Middle frontal gyrus (tissue), 1 donor: ENCODE measurements around the gene CHAC1.
"Not testable (repeated sequence)": the region's sequence is repeated elsewhere in the genome, so short reads cannot be mapped to it uniquely, and the experiment has no call there.

Experiments
- DNase-seq: peaks from one replicate; pipeline ENCODE4 v3.0.0-alpha.2; 2015; ENCODE audit warnings: low spot score; ENCODE audit errors: extremely low spot score

The CHAC1 gene

DNA sequence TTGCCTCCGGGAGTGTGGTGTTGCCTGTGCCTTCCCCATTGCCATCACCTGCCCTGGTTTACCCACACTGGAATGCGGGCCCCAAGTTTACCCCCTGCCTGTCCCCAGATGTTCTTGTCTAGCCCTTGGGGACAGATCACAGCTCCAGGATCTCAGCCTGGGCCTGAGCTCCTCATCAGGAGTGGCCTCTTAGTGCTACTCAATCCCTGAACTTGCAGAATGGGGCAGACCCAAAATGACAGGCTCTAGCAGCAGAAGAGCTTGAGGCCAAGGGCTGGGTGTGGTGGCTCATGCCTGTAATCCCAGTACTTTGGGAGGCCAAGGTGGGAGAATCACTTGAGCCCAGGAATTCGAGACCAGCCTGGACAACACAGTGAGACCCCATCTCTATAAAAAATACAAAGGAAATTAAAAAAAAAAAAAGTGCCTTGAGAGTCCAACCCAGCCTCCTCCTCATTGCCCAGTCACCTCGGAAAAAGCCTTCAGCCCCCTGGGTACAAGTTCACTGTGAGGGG is 3.8 kb downstream of the CHAC1 start:
- DNase-seq: no peak

DNA sequence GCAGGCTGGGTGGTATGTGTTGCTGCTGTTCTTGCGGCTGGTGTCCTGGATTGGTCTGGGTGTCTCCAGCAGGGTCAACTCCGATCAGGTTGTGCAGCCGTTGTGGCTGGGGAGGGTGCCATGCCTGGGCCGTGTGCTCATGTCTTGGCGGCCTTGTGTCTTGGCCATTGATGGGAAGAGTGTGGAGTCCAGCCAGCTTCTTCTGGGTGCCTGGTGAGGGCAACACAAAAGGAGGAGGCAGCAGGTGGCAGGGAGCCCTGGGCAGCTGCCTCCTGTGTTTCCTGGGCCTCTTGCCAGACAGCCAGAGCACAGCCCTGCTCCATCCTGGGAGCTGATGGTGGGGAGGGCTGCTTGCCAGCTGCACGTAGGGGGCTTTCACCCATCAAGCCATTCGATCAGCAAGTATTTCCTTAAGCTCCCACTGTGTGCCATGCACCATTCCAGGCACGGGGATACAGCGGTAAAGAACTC is 4.3 kb downstream of the CHAC1 start:
- DNase-seq: no peak

DNA sequence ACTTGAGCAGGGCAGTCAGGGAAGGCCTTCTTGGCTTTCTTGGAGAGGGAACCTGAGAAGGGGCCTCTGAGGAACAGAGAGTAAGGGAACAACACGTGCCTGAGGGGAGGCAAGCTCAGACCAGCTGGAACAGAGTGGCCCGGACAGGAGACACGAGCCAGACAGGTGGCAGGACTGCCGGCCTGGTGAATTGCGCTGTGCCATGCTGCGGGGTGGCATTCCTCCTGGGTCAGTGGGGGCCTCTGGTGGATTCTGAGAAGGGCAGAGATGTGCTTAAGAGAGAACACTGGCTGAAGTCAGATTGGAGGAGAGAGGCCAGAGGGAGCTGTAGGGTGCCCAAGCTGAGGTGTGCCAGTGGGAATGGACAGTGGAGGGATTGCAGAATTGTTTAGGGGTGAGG is 4.9 kb downstream of the CHAC1 start:
- DNase-seq: no peak

DNA sequence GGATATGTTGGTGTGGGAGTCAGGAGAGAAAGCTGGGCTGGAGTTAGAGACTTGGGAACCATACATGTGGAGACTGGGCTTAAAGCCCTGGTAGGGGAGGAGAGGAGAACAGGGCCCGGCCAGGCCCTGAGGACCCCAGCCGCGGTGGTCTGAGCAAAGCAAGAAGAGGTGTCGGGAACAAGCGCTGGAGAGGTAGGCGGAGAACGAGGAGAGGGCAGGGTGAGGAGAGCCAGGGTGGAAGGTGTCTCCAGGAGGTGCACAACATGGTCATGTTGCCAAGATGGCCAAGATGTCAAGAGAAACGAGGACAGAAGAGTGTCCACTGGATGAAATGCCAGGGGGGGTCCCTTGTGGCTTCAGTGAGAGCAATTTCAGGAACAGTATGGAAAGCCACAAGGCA is 5.5 kb downstream of the CHAC1 start:
- DNase-seq: no peak

DNA sequence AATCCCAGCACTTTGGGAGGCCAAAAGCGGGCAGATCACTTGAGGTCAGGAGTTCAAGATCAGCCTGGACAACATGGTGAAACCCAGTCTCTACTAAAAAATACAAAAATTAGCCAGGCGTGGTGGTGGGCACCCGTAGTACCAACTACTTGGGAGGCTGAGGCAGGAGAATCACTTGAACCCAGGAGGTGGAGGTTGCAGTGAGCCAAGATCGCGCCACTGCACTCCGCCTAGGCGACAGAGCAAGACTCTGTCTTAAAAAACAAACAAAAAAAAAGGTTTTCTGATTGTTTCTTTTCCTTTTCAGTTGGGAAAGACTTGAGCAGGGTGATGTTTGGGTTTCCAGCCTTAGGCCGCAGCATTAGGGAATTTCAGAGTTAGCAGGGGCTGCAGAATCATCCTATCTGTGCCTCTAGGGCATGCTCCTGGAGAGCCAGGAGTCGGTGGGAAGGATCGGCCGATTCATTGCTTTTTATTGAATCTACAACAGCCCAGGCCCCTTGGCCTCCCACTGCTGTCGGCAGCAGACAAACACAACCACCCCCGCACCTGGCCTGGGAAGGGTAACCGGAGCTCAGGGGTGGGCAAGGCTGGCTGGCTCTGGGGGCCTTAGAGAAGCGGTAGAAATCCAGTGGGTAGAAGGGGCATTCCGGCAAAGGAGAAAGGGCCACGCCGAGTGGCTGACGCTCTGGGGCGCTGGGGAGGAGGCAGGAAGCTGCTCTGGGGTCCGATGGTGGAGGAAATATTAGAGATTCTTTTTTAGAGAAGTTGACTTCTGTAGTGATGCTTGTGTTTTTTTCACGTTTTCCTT is 6.3 kb downstream of the CHAC1 start:
- DNase-seq: no peak

DNA sequence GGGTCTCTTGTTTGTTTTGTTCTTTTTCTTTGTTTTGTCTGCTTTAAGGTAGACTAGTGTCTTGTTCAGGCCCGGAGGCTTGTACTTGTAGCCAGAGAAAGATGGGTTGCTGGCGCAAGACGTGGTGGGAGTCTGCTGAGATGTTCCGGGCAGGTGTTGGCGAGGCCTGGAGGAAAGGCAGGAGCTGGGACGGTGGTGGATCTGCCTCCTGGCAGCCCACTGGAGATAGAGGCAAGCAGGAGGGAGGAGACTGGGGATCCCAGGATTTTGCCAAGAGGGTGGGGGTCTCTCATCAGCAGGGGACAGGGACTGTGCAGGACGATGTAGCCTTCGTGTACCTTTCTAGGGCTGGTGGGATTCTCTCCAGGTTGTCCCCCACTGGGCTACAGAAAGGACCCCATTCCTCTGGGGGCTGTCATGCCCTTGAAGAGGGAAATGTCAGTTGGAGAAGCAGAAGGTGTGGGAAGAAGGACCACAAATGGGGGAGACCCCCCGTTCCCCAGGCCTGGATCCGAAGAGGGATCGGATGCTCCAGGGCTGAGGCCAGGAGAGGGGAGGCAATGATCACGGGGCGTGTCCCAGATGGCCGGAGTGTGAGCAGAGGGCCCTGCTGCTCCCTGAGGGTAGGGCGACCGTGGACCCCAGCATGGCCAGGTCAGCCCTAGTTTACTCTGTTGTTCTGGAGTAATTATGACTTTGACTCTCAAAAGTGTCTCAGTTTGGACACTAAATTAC is 7.0 kb downstream of the CHAC1 start:
- no peak for DNase-seq

DNA sequence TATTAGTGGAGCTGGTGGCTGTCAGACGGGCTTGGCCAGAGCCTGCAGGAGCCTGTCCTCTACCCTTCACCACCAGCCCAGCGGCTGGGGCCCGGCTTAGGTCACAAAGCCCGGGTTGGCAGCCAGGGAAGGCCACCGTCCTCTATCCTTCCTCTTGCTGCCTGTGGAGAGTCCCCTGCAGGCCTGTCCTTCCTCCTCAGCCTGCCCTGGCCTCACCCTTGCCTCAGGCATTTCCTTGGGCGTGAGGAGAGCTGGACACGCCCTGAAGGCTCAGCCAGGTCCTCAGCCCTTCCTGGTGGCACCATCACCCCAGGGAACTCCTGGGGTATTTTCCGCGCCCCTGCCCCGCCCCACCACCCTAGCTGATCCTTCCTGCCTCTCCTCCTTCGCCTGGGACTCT is 7.7 kb downstream of the CHAC1 start:
- DNase-seq: no peak

DNA sequence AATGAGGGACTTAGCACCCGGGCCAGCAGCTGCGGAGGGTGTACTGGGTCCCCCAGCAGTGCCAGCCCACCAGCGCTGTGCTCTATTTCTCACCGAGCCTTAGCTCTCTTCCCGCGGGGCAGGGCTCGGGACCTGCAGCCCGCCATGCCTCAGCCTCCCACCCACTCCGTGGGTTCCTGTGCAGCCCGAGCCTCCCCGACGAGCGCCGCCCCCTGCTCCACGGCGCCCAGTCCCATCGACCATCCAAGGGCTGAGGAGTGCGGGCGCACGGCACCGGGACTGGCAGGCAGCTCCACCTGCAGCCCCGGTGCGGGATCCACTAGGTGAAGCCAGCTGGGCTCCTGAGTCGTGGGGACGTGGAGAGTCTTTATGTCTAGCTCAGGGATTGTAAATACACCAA is 8.5 kb downstream of the CHAC1 start:
- DNase-seq: not testable (repeated sequence)

DNA sequence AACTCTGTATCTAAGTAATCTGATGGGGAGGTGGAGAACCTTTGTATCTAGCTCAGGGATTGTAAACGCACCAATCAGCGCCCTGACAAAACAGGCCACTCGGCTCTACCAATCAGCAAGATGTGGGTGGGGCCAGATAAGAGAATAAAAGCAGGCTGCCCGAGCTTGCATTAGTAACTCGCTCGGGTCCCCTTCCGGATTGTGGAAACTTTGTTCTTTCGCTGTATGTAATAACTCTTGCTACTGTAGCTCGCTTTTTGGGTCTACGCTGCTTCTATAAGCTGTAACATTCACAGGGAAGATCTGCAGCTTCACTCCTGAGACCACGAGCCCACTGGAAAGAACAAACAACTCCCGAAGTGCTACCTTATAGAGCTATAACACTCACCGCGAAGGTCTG is 9.0 kb downstream of the CHAC1 start:
- DNase-seq: not testable (repeated sequence)

DNA sequence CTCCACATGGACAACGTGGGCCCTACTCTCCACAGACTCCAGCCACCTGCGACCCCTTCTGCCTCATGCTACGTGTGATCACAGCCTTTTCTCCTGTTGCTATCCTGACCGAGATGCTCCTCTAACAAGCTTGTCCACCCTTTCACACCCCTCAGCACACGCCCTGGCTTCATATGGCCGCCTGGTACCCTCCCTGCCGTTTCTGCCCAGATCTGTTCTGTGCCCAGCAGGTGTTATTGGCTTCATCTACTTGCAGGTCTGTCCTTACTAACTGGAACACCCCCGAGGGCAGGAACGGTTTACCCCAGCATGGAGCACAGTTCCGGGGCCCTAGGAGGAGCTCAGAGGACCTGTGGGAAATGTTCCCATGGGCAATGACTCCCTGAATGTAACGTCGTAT is 9.9 kb downstream of the CHAC1 start:
- DNase-seq: no peak

DNA sequence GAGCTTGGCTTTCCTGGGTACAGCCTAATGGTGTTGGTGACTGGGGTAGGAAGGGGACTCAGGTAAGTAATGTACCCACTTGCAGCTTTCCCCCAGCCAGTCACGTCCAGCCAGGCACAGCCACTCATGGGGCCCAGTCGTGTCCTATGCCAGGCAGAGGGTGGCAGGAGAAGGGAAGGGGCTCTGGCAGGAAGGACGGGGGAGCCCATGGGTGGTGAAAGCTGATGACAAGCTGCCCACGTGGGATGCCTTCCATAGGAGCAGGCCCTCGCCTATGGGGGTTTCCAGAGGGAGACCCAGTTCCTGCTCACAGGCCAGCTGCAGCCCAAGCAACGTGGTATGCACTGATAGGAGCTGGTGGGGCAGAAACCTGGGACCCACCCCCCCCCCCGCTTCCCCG is 10.7 kb downstream of the CHAC1 start:
- no peak for DNase-seq

DNA sequence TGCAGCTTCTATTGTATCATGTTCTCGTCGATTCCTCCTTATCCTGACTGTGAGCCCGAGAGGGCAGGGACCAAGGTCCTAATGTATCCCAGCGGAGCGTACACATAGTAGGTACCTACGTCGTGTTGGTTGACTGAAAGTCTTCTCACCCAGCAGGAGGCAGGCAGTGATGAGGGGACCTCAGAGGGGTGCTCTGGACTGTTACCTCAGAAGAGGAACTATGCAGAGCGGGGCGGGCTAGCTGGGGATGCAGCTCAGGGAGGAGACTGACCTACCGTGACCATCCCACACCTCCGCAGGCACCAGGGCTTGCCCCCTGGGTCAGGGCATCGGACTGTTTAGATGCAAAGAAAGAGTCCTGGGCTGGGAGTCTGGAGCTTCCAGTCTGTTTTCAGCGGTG is 11.4 kb downstream of the CHAC1 start:
- DNase-seq: no peak

DNA sequence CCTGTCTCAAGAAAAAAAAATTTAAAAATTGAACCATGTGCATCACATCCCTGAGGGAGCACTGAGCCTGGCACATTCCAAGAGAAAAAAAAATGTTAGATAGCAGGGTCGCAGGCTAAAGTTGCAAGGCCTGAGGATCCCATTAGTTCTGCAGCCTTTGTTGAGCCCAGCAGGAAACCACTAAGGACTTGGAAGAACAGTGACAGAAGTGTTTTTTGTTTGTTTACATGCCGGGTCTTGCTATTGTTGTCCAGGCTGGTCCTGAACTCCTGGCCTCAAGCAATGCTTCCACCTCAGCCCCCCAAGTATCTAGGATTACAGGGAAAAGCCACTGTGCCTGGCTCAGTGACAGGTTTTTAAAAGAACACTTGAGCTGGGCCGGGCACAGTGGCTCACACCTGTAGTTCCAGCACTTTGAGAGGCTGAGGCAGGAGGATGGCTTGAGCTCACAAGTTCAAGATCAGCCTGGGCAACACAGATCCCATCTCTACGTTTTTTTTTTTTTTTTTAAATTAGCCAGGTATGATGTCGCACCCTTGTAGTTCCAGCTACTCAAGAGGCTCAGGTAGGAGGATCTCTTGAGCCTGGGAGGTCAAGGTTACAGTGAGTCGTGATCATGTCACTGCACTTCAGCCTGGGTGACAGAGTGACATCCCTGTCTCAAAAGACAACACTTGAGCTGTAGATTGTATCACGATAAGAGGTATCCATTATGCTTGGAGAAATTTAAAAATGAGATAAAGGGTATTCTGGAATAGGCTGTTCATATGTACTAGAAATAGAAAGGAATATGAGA is 15.2 kb downstream of the CHAC1 start:
- no peak for DNase-seq

DNA sequence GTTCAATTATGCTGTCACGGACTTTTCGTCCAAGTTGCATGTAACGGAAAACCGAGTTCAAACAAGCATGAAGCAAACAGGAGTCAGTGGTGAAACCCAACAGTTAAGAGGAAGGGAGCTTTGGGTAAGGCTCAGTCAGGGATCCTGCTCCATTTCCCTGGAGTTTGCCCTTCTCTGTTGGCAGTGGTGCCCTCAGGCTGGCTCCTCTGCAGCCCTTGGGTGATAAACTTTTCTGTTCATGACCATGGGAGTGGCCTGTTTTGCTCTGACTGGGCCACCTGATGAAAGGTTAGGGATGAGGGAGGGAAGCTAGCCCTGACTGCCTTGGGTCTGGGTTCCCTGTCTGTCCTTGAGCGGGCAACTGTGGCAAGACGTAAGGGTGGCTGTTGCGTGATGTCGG is 16.1 kb downstream of the CHAC1 start:
- DNase-seq: no peak

DNA sequence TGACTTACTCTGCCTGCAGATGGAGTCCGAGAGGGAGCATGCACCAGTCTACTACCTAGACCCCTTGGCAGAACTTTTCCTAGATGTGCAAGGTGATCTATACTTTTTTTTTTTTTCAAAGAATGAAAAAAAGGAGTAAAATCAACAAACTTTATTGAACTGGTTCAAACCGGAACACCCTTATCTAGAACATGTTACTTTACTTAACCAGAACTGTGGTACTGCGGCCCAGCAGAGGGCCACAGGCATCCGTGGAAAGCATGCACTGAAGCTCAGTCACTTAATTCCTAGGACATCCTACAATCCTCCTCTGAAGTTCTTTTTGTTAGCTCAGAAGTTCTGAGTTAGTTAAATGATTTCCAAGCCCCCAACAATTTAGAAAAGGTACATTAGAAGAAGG is 21.6 kb downstream of the CHAC1 start:
- DNase-seq: no peak

DNA sequence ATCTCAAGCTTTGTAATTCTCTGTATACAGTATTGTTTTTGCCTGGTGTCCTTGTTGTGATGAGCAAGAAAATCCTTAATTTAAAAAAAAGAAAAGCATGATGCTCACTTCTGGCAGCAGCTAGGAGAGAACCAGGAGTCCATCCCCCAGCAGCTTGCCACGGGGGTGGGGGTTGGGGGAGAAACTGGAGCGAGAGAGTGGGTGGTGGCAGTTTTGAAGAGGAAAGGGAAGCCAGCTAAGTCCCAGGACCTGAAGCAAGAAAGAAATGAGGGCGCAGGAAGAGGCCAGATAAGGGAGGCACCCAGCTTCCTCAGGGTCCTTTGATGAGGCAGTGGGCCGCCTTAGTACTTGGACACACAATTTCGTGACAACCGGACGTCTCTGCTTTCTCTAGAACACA is 23.5 kb downstream of the CHAC1 start:
- no peak for DNase-seq

DNA sequence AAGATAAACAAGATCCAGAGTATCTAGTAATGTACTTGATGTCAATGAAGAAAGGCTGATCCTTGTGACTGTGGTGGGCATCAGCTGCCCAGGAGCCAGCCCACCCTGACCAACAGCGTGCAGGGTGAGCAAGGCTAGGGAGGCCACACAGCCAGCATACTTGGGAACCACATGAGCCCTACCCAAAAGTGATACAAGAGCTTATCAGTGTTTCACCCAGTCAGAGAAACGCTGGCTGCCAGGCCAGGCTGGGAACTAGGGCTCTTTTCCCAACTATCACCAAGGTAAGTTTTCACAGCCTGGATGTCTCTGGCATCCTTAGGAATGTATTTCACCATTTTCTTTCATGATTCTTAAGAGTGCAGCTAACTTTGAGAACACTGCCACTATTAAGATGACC is 24.9 kb downstream of the CHAC1 start:
- no peak for DNase-seq

DNA sequence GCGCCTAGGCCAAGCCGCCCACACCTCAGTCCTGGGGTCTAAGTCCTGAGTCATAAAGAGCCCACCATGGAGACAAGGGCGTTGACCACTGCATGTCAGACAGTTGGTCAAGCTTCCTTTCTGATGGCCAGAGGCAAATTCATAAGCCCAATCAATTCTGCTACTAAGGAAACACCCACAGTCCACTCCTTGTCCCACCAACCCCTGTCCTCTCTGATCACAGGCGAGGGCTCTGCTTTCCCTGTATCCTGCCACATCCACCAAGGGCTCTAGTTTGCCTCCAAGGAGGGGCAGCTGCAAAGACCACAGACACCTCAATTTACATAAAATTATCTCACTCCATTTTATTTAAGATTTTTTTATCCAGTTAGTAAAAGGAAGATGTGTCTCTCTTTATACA is 25.3 kb downstream of the CHAC1 start:
- no peak for DNase-seq

DNA sequence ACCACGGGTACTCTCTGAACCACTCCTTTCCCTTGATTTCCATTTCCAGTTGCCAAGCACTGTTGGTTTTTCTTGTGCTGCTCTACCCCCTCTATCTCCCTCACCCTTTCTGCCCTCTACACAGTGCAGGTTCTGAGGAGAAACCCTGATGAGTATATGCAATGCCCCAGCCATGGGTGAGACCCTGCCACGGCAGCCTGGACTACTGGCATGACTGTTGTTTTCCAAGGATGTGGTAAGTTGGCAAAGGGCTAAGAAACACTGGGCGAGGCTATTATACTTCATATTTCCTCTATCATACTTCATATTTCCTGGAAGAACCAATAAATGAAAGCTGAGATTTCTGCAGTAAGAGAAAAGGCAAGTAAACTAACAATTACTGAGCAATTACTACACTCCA is 27.9 kb downstream of the CHAC1 start:
- DNase-seq: no peak

DNA sequence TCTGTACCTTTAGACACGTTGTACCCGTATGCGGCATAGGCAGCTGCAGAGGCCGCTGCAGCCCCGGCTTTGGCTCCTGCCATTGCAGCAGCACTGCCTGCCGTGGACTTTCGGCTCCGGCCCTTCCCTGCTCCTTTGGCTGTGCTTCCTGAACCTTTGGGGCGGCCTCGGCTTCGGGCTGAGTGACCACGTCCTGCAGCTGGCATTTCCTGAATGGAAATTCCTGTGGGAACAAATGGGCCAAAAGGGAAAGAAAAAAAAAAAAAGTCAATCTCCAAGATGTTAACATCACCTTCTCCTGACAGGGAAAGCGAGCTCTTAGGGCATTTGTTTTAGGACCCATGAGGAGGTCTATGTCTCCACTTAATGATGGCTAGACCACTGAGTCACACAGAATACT is 29.6 kb downstream of the CHAC1 start:
- DNase-seq: no peak

DNA sequence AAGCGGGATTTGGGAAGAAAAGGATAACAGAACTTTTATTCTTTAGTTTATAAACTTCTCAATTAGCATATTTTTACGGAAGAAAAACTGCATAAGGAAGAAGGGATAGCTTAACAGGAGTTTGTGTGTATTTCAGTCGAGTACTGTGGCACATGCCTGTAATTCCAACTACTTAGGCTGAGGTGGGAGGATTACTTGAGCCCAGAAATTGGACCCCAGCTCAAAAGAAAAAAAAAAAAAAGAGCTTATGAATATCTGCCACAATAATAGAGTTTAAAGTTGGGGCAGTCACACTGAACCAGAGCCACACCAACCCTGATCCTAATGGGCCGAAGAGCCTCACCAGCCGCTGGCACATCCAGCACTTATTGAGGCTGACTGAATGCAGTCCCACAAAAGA is 31.1 kb downstream of the CHAC1 start:
- DNase-seq: no peak

DNA sequence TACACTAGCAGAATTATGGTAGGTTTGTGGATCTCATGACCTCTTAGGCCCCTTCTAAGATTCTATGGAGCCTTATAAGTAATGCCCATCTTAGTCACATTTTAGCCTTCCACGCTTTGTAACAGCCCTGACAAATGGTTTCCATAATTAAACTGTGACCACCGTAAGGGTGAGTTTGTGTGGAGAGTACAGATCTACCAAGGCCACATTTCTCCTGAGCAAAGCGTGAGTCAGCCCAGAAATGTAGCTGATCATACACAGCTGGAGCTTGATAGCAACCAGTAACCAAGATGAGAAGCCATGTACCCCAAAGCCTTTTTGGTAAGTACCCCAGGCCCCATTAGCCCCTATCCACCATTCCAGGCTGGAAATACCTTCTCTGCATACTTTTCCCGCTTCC is 31.7 kb downstream of the CHAC1 start:
- no peak for DNase-seq
